ENCODE results near the gene OGDHL.

The OGDHL gene

GRCh38 chr10:49751636-49752510 lies 10.2 kb downstream of the OGDHL start:
- in situ Hi-C loops (cut with HindIII; ENCODE audit: low sequenced_read_pairs) = no loop called here

DNA sequence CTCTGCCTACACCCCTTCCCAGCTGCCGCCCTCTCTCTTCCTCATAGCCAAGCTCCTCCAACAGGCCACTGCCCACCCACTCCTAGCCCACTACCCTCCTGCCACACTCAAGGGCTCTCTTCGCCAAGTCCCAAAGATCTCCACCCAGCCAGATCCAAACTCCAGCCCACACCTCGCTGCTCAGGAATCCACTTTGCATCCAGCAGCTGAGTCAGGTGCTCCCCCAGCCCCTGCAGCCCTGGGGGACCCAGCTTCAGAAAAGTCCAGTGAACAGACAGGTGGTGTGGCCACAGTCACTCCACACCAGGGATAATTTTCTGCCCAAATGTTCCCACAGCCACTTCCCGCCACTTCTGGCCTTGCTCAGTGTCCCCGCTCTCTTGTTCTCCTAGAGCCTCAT lies 10.9 kb downstream of the OGDHL start:
- TF ChIP-seq CTCF (IDR thresholded peaks at IDR 0.05; ENCODE audit: low read depth, low read length) = no peak
- in situ Hi-C loops (cut with HindIII; ENCODE audit: low sequenced_read_pairs) = no loop called here
- H3K4me3 ChIP-seq (ENCODE audit: low read depth, low read length) = no peak overlapping the region
- DNase-seq (ENCODE audit: low read depth, low spot score) = no peak

More at GRCh38 chr10:49751636-49752510, 10.2 kb downstream of the OGDHL start:
- no peak for DNase-seq (ENCODE audit: low read depth, low spot score)
- no peak overlapping the region for H3K4me3 ChIP-seq (ENCODE audit: low read depth, low read length)
- TF ChIP-seq CTCF (IDR thresholded peaks at IDR 0.05; ENCODE audit: low read depth, low read length) = no peak

DNA sequence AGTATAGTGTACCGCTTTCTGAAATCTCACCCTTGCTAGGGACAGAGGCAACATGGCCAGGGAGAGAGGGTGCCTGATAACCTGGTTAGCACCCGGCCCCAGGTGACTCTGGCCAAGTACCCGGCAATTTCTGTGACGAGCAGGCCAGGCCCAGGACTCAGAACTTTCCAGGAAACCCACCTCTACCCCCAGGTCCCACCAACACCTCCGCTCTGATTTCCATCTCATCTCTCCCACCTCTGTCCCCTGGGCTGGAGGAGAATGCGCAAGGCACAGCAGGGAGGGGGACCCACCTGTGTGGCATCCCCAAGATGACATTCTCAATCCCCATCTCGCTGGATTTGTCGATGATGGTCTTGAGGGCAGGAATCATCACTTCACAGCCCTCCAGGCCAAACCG lies 11.6 kb downstream of the OGDHL start:
- H3K4me3 ChIP-seq (ENCODE audit: low read depth, low read length) = no peak overlapping the region
- in situ Hi-C loops (cut with HindIII; ENCODE audit: low sequenced_read_pairs) = no loop called here
- no peak for TF ChIP-seq CTCF (IDR thresholded peaks at IDR 0.05; ENCODE audit: low read depth, low read length)
- DNase-seq (ENCODE audit: low read depth, low spot score) = no peak

GRCh38 chr10:49749556-49750491 lies 12.3 kb downstream of the OGDHL start:
- in situ Hi-C loops (cut with HindIII; ENCODE audit: low sequenced_read_pairs) = no loop called here
- no peak overlapping the region for H3K4me3 ChIP-seq (ENCODE audit: low read depth, low read length)
- TF ChIP-seq CTCF (IDR thresholded peaks at IDR 0.05; ENCODE audit: low read depth, low read length) = no peak
- no peak for DNase-seq (ENCODE audit: low read depth, low spot score)

DNA sequence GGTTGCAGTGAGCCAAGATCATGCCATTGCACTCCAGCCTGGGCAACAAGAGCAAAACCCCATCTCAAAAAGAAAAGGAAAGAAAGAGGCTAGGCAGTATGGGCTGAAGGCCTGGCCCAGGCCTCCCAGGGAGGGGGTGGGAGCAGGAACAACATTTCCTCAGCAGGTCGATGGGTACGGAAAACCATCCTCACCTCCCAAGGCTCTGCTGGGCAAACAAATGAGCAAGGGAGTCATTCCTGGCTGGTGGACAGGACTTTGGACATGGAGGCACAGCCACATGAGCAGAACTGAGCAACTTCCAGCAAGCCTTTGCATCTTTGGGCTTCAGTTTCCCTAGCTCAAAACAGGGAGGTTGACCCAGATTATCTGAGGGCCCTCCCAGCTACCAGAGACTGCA lies 13.0 kb downstream of the OGDHL start:
- in situ Hi-C loops (cut with HindIII; ENCODE audit: low sequenced_read_pairs) = no loop called here
- no peak overlapping the region for H3K4me3 ChIP-seq (ENCODE audit: low read depth, low read length)
- TF ChIP-seq CTCF (IDR thresholded peaks at IDR 0.05; ENCODE audit: low read depth, low read length) = no peak
- DNase-seq (ENCODE audit: low read depth, low spot score) = no peak

DNA sequence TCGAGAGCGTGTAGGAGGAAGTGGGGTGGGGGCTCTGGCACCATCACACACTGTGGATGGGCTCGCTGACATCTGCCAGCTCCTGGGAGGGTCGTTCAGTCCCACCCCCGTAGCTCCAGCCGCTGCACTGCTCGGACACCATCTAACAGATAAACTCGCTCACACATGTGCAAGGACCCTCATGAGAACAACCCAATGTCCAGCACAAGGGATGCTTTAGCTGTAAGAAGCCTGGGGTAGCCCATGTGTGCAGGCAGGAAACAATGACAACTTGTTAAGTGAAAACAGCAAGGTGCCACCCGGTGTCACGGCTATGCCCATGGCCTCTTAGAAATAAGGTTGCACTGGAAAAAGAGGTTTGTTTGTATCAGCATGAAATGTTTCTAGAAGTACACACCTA lies 14.1 kb downstream of the OGDHL start:
- no peak for DNase-seq (ENCODE audit: low read depth, low spot score)
- in situ Hi-C loops (cut with HindIII; ENCODE audit: low sequenced_read_pairs) = no loop called here
- H3K4me3 ChIP-seq (ENCODE audit: low read depth, low read length) = no peak overlapping the region
- no peak for TF ChIP-seq CTCF (IDR thresholded peaks at IDR 0.05; ENCODE audit: low read depth, low read length)

Measured in astrocyte of the spinal cord (primary cell).